Subcutaneous abdominal adipose tissue (tissue), 5 donors: ENCODE results near the gene VPS26C.

Source experiments
- H3K27ac ChIP-seq: one replicate; pipeline ENCODE4 v1.7.0; 2013; ENCODE audit warnings: low read depth, mild to moderate bottlenecking, inconsistent platforms, low read length, moderate library complexity
- H3K27me3 ChIP-seq, 5 donors: one replicate each; pipeline ENCODE4 v1.7.0; 2013; ENCODE audit warnings: low read length in 5 of 5, inconsistent platforms in 1 of 5; ENCODE audit not compliant: control insufficient read depth in 5 of 5, insufficient read depth in 4 of 5
- H3K36me3 ChIP-seq, 5 donors: one replicate each; pipeline ENCODE4 v1.7.0; 2013; ENCODE audit warnings: low read length in 5 of 5; ENCODE audit not compliant: control insufficient read depth in 5 of 5, insufficient read depth in 5 of 5
- H3K4me1 ChIP-seq, 5 donors: one replicate each; pipeline ENCODE4 v1.7.0; 2013; ENCODE audit warnings: low read length in 5 of 5, mild to moderate bottlenecking in 3 of 5, moderate library complexity in 1 of 5; ENCODE audit not compliant: control insufficient read depth in 5 of 5, insufficient read depth in 5 of 5
- H3K4me3 ChIP-seq, 5 donors: one replicate each; pipeline ENCODE4 v1.7.0; 2013; ENCODE audit warnings: low read length in 5 of 5, low read depth in 1 of 5
- H3K9ac ChIP-seq, 5 donors: one replicate each; pipeline ENCODE4 v1.7.0; 2013; ENCODE audit warnings: low read length in 5 of 5, mild to moderate bottlenecking in 4 of 5, moderate library complexity in 3 of 5
- H3K9me3 ChIP-seq, 5 donors: one replicate each; pipeline ENCODE4 v1.7.0; 2013; ENCODE audit warnings: low read length in 5 of 5; ENCODE audit not compliant: control insufficient read depth in 5 of 5
- donor health status: healthy.
- donor health status: healthy.
- donor health status: healthy.
- donor health status: healthy.
- donor health status: healthy.

The VPS26C gene

DNA sequence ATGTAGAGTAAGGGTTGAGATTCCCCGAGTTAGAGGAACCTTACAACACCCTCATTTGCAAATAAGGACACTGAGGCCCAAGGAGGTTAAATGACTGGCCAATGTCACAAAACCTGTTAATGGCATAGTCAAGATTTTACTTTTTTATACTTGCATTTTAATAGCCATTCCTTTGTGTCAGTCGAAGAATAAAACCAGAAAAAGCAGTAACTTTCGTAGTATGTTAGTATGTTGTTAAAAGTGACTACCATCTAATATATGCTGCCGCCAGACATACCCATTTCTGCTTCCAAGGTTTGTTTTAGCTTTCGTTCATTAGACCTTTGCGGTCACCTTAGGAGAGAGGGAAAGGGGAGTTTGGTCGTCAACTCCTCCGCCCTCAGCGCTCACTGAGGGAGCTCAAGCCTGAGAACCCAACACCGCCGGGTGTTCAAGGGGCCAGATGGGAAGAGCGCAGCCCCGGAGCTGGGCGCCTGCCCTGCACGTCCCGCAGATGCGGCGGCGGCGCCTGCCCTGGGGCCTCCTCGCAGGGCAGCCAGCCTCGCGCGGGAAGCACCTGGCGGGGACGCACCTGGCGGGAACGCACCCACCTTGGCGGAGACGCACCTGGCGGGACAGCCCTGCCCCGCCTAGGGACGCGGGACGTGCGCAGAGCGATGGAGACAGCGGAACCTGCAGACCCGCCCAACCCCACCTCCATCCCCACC, 466 bp downstream of the VPS26C start:
- Histone ChIP-seq H3K36me3 (no peaks in the 10 kb centered on the region), H3K4me3 (peak overlapping the region; percentile 70 to 86 (median 81)), H3K4me1 (peaks cover 0 to 24% (median 16%) of the 10 kb centered on the region in 5 donors), H3K27me3 (no peaks in the 10 kb centered on the region), H3K27ac (peak overlapping the region; percentile 95), H3K9ac (peak overlapping the region in 4 of 5 donors; percentile 74 to 80 (median 77)), H3K9me3 (no peaks in the 10 kb centered on the region)

DNA sequence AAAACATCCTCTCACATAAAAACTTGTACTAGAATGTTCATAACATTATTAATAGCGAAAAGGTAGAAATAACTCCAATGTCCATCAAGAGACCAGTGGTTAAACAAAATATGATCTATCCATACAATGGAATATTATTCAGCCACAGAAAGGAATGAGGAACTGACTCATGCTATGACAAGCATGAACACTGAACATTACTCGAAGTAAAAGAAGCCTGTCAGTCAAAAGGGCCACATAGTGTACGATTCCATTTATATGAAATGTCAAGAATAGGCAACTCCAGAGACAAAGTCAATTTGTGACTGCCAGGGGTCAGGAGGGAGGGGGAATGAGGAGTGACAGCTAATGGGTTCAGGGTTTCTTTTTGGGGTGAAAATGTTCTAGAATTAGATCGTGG, 2.3 kb downstream of the VPS26C start:
- Histone ChIP-seq H3K27ac (no peak overlapping the region), H3K4me1 (peaks cover 0 to 24% (median 16%) of the 10 kb centered on the region in 5 donors), H3K4me3 (no peak overlapping the region), H3K9me3 (no peaks in the 10 kb centered on the region), H3K9ac (no peak overlapping the region), H3K36me3 (peaks cover 0 to 3% (median 0%) of the 10 kb centered on the region in 5 donors), H3K27me3 (no peaks in the 10 kb centered on the region)

DNA sequence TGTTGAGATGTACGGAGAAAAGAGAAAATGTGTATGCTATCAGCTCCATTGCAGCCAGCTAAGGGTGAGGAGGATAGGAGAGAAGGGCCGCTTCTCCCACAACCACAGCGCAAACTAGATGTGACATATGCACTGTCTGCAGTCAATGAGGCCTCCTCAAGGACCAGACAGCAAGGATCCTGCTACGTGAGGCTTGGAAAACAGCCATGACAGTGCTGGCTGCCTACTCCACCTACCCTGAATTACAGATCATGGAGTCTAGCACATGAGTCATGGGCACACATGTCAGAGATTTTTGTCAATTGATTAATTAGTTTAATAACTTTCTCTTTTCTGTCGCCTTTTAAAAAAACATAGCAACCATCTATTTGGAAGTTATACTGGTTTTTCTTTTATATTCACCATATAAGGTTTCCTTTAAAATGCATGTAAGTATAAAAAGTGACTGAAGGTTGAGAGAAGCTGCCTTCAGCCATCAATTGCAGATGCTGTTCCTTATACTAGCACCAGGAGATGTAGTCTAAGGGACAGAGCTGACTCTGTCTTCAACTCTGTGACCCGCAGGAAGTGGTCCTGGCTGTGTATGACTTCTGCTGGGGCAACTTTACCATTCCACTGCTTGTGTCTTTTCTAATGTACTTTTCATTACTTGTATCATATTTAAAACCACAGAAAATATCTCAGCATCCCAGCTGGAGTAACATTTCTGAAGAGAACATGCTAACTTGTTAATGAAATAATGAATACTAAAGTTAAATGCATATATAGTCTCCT, 3.1 kb downstream of the VPS26C start:
- H3K9me3 ChIP-seq = no peaks in the 10 kb centered on the region
- H3K36me3 ChIP-seq = peaks cover 0 to 3% (median 0%) of the 10 kb centered on the region in 5 donors
- H3K4me1 ChIP-seq = peaks cover 0 to 24% (median 18%) of the 10 kb centered on the region in 5 donors
- no peak overlapping the region for H3K27ac ChIP-seq
- H3K4me3 ChIP-seq = no peak overlapping the region
- no peaks in the 10 kb centered on the region for H3K27me3 ChIP-seq
- H3K9ac ChIP-seq = no peak overlapping the region

DNA sequence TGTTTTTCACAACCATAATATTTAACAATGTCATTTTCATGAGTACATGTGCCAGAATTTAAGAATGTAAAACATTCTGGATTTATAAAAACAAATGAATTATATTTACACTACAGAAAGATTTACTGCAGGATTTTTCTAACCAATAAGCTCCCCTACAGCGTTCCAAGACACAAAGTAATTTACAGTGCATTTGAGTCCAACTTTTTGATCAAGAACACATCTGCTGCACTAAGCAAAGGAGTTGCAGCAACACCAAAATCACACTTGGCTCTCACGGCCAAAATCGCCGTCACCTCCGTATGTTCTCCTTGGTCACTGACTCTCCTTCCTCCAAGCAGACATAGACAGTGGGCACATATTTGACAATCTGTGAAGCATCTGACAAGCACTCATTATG, 7.7 kb downstream of the VPS26C start:
- Histone ChIP-seq H3K9me3 (no peaks in the 10 kb centered on the region), H3K9ac (no peak overlapping the region), H3K4me1 (peaks cover 4 to 23% (median 23%) of the 10 kb centered on the region in 5 donors), H3K27ac (no peak overlapping the region), H3K36me3 (peaks cover 0 to 3% (median 0%) of the 10 kb centered on the region in 5 donors), H3K4me3 (no peak overlapping the region), H3K27me3 (no peaks in the 10 kb centered on the region)

DNA sequence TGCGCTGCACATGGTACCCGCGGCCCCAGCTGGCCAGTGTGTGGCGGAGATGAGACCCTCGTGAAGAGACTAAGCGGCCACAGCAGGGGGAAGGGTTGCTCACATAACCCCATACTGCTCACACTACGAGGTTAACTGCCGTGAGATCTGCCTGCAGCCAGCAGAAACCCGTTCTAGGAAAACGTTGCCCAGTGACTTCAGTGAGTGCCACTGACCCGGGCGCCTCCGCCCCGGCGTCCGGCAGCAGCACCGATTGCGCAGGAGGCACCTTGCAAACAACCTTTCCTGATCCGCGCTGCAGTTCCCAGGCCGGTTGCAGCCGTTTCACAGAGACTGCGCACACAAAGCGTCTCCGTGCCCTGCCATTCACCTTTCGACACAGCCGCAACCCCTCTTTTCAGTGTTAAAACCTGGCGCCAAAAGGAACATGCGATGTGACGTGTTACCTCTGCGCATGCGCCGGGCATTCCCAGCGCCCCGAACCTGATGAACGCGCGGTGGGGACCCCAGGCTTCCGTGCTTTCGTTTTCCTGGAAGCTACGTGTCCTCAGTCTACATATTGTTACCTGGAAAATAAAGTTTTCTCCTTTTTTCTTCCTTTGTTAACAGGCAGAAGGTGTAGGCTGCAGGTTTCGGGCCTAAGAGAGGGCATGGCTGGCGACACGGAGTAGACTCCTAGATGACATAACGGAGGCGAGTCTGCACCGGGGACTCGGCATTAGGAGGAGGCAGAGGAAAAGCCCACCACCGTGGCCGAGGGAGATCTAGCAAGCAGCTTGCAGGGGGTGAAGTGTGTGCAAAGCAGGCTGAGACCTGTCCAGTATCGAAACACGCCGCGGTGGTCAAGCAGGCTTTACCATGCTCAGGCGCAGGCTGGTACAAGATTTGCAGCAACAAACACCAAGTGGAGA, 8.9 kb downstream of the VPS26C start:
- Histone ChIP-seq H3K27ac (peak overlapping the region; percentile 35), H3K27me3 (no peaks in the 10 kb centered on the region)

DNA sequence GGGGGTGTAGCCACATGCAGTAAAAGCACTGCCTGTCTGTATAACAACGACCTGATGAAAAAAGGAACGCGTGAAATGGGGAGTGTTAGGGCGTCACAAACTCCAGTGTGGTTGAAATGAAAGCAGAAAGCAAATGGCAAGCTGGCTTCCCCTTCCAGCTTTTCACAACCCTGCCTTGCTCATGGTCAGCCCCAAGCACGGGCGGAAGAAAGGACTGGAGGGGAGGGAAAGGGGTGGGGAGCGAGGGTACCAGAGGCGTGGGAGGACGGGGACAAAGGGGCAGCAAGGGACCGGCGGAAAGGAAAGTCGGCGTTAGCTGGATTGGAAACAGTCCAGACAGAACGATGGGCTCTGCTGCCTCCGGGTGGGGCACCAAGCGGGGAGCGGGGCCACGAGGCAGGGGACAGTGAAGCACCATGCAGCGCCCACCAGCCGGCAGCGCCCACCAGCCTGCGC, 9.6 kb downstream of the VPS26C start:
- H3K27ac ChIP-seq = peak overlapping the region; percentile 35
- H3K9ac ChIP-seq = peak overlapping the region in 3 of 5 donors; percentile 65 to 79 (median 72)
- H3K9me3 ChIP-seq = no peaks in the 10 kb centered on the region
- H3K4me1 ChIP-seq = peaks cover 4 to 23% (median 23%) of the 10 kb centered on the region in 5 donors
- H3K36me3 ChIP-seq = peaks cover 0 to 3% (median 0%) of the 10 kb centered on the region in 5 donors
- no peaks in the 10 kb centered on the region for H3K27me3 ChIP-seq
- peak overlapping the region; percentile 68 to 88 (median 85) for H3K4me3 ChIP-seq

More for the DNA sequence above, 8.9 kb downstream of the VPS26C start:
- peaks cover 4 to 23% (median 23%) of the 10 kb centered on the region in 5 donors for H3K4me1 ChIP-seq
- peaks cover 0 to 3% (median 0%) of the 10 kb centered on the region in 5 donors for H3K36me3 ChIP-seq
- H3K9me3 ChIP-seq = no peaks in the 10 kb centered on the region
- H3K9ac ChIP-seq = peak overlapping the region; percentile 30 to 79 (median 65)
- peak overlapping the region; percentile 68 to 91 (median 85) for H3K4me3 ChIP-seq

DNA sequence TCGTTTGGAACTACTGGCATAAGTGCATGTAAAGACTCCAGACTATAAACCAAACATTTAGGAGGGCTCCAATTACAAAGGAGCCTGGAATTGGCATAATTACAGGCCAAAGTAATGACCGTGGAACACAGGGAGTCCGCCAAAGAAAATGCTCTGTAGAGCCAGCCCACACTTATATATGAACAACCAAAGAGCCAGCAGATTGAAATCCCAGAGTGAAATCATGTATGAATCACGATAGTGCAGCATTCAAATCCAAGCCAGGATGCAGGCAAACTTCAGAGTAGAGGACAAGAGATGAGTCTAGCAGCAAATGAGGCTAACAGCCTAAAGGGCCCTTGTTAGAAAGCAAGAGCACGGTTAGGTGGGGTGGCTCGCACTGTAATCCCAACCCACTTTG, 13.1 kb downstream of the VPS26C start:
- H3K4me1 ChIP-seq = peaks cover 4 to 25% (median 24%) of the 10 kb centered on the region in 5 donors
- H3K9me3 ChIP-seq = no peaks in the 10 kb centered on the region
- no peaks in the 10 kb centered on the region for H3K36me3 ChIP-seq
- H3K4me3 ChIP-seq = no peak overlapping the region
- H3K27ac ChIP-seq = no peak overlapping the region
- H3K27me3 ChIP-seq = no peaks in the 10 kb centered on the region
- H3K9ac ChIP-seq = no peak overlapping the region

DNA sequence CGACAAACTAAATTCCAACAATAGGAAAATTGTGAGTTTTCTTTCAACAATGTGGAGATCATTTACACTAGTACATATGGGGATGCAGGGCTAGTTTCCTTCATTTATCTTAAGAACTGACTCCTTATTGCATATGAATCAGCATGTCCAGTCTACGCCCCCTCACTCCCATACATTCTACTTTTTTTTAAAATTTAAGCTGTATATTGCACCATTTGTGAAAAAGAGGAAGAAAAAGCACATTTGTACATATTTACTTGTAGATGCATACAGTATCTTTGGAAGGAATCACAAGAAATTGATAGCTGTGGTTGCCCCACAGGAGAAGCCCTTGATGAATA, 15.9 kb downstream of the VPS26C start:
- Histone ChIP-seq H3K4me3 (no peak overlapping the region), H3K36me3 (no peaks in the 10 kb centered on the region), H3K27me3 (no peaks in the 10 kb centered on the region), H3K4me1 (peaks cover 0 to 6% (median 3%) of the 10 kb centered on the region in 5 donors), H3K27ac (no peak overlapping the region), H3K9ac (no peak overlapping the region), H3K9me3 (no peaks in the 10 kb centered on the region)

DNA sequence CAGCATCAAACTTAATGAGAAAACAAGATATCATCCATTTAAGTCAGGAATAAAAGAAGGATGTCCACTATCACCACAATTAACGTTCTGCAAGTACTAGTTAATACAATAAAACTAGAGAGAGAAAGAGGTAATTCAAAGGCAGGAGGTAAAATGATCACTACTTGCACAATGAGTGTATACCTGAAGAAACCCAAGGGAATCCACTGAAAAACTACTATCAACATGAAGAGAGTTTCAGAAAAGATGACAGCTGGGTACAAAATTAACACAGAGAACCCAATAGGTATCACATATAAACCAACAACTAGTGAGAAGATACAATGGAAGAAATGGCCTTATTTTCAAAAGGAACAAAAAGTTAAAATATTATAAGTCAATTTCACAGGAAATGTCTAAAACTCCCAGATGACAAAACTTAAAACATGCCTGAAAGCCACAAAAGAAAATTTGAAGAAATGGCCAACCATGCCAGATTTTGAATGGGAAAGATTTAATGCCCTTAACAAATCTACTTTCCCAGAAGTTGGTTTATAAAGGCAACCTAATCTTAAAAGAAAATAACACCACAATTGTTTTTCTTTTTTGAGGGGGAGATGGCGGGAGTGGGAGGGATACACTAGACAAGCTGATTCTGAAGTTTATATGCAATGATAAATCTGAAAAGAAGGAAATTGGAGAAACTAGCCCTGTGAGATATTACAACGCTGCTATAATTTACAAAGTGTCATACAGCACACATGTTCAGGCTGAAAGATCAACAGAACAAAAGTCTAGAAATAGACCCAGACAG, 17.8 kb downstream of the VPS26C start:
- Histone ChIP-seq H3K27me3 (no peaks in the 10 kb centered on the region), H3K9me3 (no peaks in the 10 kb centered on the region), H3K9ac (peak overlapping the region in 1 of 5 donors; percentile 24), H3K36me3 (no peaks in the 10 kb centered on the region), H3K4me3 (no peak overlapping the region), H3K27ac (no peak overlapping the region), H3K4me1 (peaks cover 0 to 8% (median 4%) of the 10 kb centered on the region in 5 donors)
